Astrocyte of the cerebellum (primary cell): ENCODE data around the gene PIGH.

Source experiments
- DNase-seq: peaks from one replicate; pipeline ENCODE4 v3.0.0-alpha.2; 2011; ENCODE audit warnings: low read depth
- H3K4me3 ChIP-seq: 2 replicates; pipeline ENCODE4 v1.5.1; 2011; ENCODE audit warnings: mild to moderate bottlenecking, low read depth, low read length, moderate library complexity
- in situ Hi-C: cut with HindIII; loops from 2 replicates; pipeline ENCODE4 v1.10.0; 2017; ENCODE audit warnings: low sequenced_read_pairs
- TF ChIP-seq, protein P1 (sequence below): IDR thresholded peaks from 2 replicates; pipeline ENCODE4 v1.5.1; 2012; ENCODE audit warnings: low read length, low read depth, moderate library complexity, mild to moderate bottlenecking; ENCODE audit errors: missing control alignments

Gene PIGH

GRCh38 chr14:67556671-67557070 is 43.4 kb downstream of the PIGH start:
- in situ Hi-C loops = no loop called here
- TF ChIP-seq, protein P1, sequence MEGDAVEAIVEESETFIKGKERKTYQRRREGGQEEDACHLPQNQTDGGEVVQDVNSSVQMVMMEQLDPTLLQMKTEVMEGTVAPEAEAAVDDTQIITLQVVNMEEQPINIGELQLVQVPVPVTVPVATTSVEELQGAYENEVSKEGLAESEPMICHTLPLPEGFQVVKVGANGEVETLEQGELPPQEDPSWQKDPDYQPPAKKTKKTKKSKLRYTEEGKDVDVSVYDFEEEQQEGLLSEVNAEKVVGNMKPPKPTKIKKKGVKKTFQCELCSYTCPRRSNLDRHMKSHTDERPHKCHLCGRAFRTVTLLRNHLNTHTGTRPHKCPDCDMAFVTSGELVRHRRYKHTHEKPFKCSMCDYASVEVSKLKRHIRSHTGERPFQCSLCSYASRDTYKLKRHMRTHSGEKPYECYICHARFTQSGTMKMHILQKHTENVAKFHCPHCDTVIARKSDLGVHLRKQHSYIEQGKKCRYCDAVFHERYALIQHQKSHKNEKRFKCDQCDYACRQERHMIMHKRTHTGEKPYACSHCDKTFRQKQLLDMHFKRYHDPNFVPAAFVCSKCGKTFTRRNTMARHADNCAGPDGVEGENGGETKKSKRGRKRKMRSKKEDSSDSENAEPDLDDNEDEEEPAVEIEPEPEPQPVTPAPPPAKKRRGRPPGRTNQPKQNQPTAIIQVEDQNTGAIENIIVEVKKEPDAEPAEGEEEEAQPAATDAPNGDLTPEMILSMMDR = no peak
- DNase-seq = no peak
- no peak overlapping the region for H3K4me3 ChIP-seq

DNA sequence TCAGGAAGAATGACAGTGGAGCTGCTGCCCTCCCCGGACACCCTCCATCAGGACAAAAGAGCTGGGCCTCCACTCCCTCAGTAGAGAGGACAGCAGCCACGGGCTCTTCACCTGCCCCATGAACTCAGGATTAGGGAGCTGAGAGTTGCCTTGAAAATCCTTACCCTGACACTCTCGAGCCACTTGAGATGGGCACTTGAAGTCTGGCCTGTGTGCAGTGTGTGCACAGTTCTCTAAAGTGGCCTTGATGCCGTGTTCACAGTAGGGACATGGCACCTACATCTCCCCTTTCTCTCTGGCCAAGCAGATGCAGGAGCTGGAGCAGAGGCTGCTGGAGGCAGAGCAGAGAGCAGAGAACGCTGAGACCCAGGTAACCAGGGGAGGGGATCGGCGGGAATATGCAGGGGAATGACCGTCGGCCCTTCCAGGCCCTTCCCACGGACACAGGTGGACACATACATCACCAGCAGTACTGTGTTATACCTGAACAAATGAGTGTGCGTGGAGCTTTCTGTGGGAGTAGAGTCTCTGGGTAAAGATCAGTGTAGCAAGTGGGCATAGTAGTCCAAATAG is 44.5 kb downstream of the PIGH start:
- H3K4me3 ChIP-seq = no peak overlapping the region
- no peak for DNase-seq
- TF ChIP-seq, protein P1 = no peak
- in situ Hi-C loops = no loop called here

- DNase-seq = no peak
- TF ChIP-seq, protein P1 = no peak
- H3K4me3 ChIP-seq = no peak overlapping the region
- in situ Hi-C loops = no loop called here
These were observed 45.7 kb downstream of the PIGH start for GRCh38 chr14:67554341-67554740.

DNA sequence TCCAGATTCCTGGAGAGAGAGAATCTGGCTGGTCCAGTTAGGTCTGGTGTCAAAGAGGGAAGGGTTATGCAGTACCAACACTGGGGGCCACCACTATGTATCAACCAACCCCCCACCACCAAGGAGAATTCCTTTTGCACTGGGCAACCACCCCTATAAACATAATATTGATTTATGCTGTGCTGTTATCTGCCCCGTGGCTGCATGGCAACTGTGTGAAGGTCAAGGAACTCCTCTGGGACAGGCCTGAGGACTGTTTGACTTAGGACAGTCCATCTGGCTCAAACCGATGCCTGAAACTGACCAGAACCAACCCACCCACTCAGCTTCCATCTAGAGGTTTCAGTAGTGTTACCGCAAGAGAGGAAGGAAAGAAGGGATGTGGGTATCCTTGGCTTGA is 46.5 kb downstream of the PIGH start:
- no peak overlapping the region for H3K4me3 ChIP-seq
- TF ChIP-seq, protein P1 = no peak
- in situ Hi-C loops = no loop called here

DNA sequence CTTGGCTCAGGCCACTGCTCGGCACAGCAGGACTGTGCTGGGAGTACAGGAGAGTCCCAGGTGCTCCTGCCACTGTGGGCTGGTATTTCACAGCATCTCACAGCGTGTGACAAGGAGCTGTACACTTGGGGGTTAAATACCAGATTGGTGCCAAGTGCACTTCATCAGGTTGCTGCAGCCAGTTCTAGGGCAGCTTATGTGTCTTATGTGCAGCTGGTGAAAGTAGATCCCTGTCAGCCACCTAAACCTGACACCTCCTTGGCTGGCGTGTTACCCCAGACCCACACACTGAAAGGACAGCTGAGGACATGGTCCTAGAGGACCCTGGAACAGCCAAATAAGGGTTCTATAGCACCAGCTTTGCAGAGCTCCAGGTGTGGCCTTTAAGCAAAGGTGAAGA is 48.1 kb downstream of the PIGH start:
- TF ChIP-seq, protein P1 = no peak
- in situ Hi-C loops = no loop called here
- no peak overlapping the region for H3K4me3 ChIP-seq
- no peak for DNase-seq

More for the DNA sequence above, 46.5 kb downstream of the PIGH start:
- DNase-seq = no peak

DNA sequence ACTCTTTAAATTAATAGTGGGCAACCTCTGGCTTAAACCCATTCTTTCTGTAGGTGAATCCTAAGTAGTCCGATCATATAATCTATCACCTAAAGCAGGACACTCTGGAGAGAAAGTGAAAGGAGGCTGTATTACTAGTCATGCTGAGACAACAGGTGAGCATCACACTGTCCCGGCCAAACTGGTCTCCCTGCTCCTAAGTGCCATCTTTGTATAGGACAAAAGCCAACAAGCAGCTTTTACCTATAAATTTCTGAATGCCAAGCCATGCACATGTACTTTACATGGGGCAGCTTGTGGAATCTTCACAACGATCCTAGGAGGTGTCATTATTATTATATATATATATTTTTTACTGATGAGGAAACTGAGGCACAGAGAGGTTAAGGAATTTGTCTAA is 48.9 kb downstream of the PIGH start:
- H3K4me3 ChIP-seq = no peak overlapping the region
- in situ Hi-C loops = no loop called here
- DNase-seq = no peak
- TF ChIP-seq, protein P1 = no peak
